Measurements from ENCODE around the gene CLEC20A. TPM values are rescaled to one million over a fixed set of nuclear protein-coding genes. Genes with fewer than 3 reads are reported as not detected.
"Not testable (repeated sequence)": the region's sequence is repeated elsewhere in the genome, so short reads cannot be mapped to it uniquely, and the experiment has no call there.

CLEC20A gene
- total RNA-seq, 1 donor from 2014 or later: not detected

- no peak for DNase-seq
Measured at GRCh38 chr1:178529364-178530036, 32.7 kb upstream of the CLEC20A start.

- DNase-seq: no peak
Measured at GRCh38 chr1:178528953-178529335, 32.2 kb upstream of the CLEC20A start.

GRCh38 chr1:178528228-178528952 is 31.6 kb upstream of the CLEC20A start:
- no peak for DNase-seq

- no peak for DNase-seq
Measured at GRCh38 chr1:178527117-178527516, 30.4 kb upstream of the CLEC20A start.

- no peak for DNase-seq
Measured at GRCh38 chr1:178521241-178521640, 24.5 kb upstream of the CLEC20A start.

- no peak for DNase-seq
Measured at GRCh38 chr1:178520803-178521202, 24.0 kb upstream of the CLEC20A start.

GRCh38 chr1:178518894-178519293 is 22.1 kb upstream of the CLEC20A start:
- DNase-seq: no peak

- DNase-seq: no peak
Measured at GRCh38 chr1:178516110-178516509, 19.3 kb upstream of the CLEC20A start.

GRCh38 chr1:178513278-178513983 is 16.7 kb upstream of the CLEC20A start:
- no peak for DNase-seq

- no peak for DNase-seq
Measured at GRCh38 chr1:178512566-178513277, 16.0 kb upstream of the CLEC20A start, which contains the start of gene TEX35. TSS of gene TEX35 (plus strand) at chr1:178513109. CDS start at chr1:178513189, 80 bp downstream.

- DNase-seq: no peak
Measured at GRCh38 chr1:178510155-178510554, 13.4 kb upstream of the CLEC20A start.

- DNase-seq: no peak
Measured at GRCh38 chr1:178509414-178510007, 12.7 kb upstream of the CLEC20A start.

GRCh38 chr1:178506669-178507068 is 9.9 kb upstream of the CLEC20A start:
- DNase-seq: no peak

GRCh38 chr1:178506177-178506576 is 9.4 kb upstream of the CLEC20A start:
- no peak for DNase-seq

- DNase-seq: no peak
Measured at GRCh38 chr1:178504286-178504685, 7.5 kb upstream of the CLEC20A start.

- no peak for DNase-seq
Measured at GRCh38 chr1:178503849-178504248, 7.1 kb upstream of the CLEC20A start.

GRCh38 chr1:178503316-178503715 is 6.6 kb upstream of the CLEC20A start:
- DNase-seq: not testable (repeated sequence)

GRCh38 chr1:178502856-178503255 is 6.1 kb upstream of the CLEC20A start:
- no peak for DNase-seq

GRCh38 chr1:178502330-178502714 is 5.6 kb upstream of the CLEC20A start:
- no peak for DNase-seq

- DNase-seq: no peak
Measured at GRCh38 chr1:178501705-178502329, 5.1 kb upstream of the CLEC20A start.

- DNase-seq: no peak
Measured at GRCh38 chr1:178500936-178501554, 4.3 kb upstream of the CLEC20A start.
